ENCODE results near the gene TTC38. TPM values are rescaled to one million over a fixed set of nuclear protein-coding genes. Genes with fewer than 3 reads are reported as not detected.

TTC38 gene
- polyA plus RNA-seq, 1 donor from 2014 or later = 7.8 TPM

DNA sequence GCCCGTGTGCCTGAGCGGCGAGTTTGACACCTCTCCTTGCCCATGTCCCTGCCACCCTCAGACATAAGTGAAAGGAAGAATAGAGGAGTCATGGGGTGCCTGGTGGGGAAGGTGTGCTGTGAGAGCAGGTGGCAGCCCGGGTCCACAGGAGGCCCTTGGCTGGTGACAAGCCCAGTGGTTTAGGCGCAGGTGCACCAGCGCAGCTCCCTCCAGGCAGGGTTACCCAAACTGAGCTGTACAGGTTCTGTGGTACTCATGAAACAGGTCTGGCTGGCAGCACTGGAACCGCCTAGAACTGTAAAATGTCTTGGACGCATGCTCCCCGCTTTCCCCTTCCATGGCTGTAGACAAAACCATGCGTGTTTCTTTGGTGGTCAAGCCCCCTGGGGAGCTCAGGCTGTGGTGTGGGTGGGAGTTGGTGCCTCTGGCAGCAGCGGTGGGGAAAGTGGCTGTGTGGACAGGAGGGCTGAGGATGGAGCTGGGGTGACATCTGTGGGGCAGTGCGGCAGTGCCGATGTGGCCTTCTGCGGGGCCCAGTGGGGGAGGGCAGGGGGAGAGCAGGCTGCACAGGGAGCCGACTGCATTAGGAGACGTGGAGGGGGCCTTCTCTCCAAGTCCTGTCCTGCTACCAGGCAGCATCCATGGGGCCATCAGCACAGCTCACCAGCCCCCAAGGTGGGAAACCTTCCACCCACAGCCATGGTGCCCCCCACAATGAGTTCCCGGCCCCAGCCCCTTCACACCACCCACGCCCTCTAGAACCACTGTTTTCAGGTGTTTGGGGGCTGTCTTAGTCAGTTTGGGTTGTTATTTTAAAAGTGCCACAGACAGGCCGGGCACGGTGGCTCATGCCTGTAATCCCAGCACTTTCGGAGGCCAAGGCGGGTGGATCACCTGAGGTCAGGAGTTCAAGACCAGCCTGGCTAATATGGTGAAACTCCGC is 23.3 kb downstream of the TTC38 start:
- Mint-ChIP-seq H3K4me1 (peaks cover 21 to 53% (median 42%) of the 10 kb centered on the region in 3 donors), H3K4me3 (peak overlapping the region in 1 of 4 donors; percentile 45)

GRCh38 chr22:46292173-46292572 is 24.4 kb downstream of the TTC38 start:
- no peaks in the 10 kb centered on the region for H3K9me3 Mint-ChIP-seq
- peaks cover 9% of the 10 kb centered on the region for H3K36me3 Mint-ChIP-seq
- peaks cover 25 to 54% (median 41%) of the 10 kb centered on the region in 3 donors for H3K4me1 Mint-ChIP-seq
- H3K4me3 Mint-ChIP-seq = no peak overlapping the region
- no peaks in the 10 kb centered on the region for H3K27me3 Mint-ChIP-seq
- peak overlapping the region in 1 of 3 donors; percentile 73 for H3K27ac Mint-ChIP-seq

More for the DNA sequence above, 23.3 kb downstream of the TTC38 start:
- H3K27me3 Mint-ChIP-seq = no peaks in the 10 kb centered on the region
- no peak overlapping the region for H3K27ac Mint-ChIP-seq
- H3K36me3 Mint-ChIP-seq = peaks cover 5% of the 10 kb centered on the region
- H3K9me3 Mint-ChIP-seq = no peaks in the 10 kb centered on the region

DNA sequence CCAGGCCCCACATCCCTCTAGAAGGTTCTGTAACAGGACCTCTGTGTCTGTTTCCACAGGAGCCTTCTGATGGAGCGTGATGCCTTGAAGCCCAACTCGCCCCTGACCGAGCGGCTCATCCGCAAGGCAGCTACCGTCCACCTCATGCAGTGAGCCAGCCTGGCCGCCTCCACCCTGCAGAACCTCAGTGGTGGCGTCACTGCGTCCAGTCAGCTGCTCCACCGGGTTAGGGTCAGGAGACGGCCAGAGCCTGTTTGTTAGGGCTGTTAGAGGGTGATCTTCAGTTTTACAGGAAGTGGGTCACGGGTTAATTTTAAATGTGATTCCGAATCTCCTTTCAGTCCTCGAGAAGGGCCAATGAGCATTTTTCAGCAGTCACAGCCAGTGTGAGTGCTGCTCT is 24.9 kb downstream of the TTC38 start:
- Mint-ChIP-seq H3K27ac (peak overlapping the region; percentile 53 to 86 (median 73)), H3K9me3 (no peaks in the 10 kb centered on the region), H3K4me1 (peaks cover 19 to 52% (median 41%) of the 10 kb centered on the region in 3 donors), H3K4me3 (peak overlapping the region in 1 of 4 donors; percentile 19), H3K27me3 (peaks cover 2% of the 10 kb centered on the region), H3K36me3 (peaks cover 9% of the 10 kb centered on the region)

DNA sequence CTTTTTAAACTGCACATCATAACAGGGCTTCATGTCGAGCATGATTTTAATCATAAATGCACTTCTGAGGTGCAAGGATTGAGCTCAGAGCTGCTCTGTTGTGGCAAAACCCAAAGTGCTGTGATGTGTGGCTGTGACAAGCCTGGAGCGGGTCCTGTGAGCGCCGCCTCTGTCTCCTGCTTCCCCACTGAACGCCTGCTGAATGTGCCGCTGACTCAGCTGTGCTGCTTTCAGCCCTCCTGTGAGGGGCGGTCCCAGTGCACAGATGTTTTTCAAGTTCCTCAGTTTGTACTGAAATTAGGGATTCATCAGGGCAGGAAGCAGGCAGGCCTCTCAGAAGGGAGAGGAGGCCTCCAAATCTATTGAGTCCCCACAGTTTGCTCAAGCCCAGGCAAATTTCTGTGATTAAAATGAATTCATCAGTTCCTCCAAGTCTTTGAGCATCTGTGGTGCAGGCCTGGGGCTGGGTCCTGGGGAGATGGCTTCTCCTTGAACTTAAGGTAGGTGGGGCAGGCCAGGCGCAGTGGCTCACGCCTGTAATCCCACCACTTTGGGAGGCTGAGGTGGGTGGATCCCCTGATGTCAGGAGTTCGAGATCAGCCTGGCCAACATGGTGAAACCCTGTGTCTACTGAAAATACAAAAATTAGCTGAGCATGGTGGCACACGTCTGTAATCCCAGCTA is 25.9 kb downstream of the TTC38 start:
- Mint-ChIP-seq H3K4me3 (peak overlapping the region in 2 of 4 donors; percentile 27 to 62), H3K27me3 (peaks cover 2% of the 10 kb centered on the region)

DNA sequence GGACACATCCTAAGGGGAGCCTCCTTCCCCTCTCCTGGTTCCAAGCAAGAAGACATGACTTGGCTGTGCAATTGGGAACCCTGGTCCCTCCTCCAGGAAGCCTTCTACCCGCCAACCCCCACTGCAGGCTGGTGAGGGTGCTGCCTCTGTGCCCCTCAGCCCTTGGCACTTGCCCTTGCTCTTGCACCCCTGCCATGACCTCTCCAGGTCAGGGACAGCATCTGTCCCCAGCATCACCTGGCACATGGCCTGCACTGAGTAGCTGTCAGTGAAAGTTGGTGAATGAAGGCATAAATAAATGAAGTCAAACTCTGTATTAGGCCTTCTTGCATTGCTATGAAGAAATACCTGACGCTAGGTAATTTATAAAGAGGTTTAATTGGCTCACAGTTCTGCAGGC is 27.0 kb downstream of the TTC38 start:
- Mint-ChIP-seq H3K36me3 (peaks cover 9% of the 10 kb centered on the region), H3K27me3 (peaks cover 2% of the 10 kb centered on the region), H3K27ac (peak overlapping the region in 1 of 3 donors; percentile 88), H3K4me1 (peaks cover 11 to 42% (median 32%) of the 10 kb centered on the region in 3 donors), H3K4me3 (peak overlapping the region; percentile 36 to 82 (median 63)), H3K9me3 (no peaks in the 10 kb centered on the region)

More for the DNA sequence above, 25.9 kb downstream of the TTC38 start:
- H3K27ac Mint-ChIP-seq = peak overlapping the region in 1 of 3 donors; percentile 63
- no peaks in the 10 kb centered on the region for H3K9me3 Mint-ChIP-seq
- peaks cover 11 to 44% (median 32%) of the 10 kb centered on the region in 3 donors for H3K4me1 Mint-ChIP-seq
- H3K36me3 Mint-ChIP-seq = peaks cover 9% of the 10 kb centered on the region

DNA sequence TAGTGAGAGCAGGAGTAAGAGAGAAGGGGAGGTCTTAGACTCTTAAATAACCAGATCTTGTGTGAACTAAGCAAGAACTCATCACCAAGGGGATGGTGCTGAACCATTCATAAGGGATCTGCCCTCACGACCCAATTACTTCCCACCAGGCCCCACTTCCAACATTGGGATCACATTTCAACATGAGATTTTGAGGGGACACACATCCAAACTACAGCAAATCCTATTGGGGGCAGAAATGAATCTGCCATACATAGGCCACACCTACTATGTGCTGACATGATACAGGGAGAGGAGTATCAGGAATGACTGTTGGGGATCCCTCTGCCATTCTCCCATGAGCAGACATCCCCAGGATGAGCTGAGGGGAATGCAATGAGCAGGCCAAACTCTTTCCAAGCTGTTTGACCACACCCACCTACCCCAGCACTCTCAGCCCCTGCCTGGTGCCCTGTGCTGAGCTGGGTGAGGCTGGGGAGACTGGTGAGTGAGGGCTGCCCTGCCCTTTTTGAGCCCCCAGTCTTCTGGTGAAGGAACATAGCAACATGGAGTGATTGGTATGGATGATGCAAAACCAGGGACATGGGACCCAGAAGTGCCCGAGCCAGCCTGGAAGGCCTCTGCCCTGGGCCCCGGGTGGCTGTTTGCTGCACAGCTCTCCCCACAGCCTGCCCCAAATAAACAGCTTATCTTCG is 27.6 kb downstream of the TTC38 start:
- Mint-ChIP-seq H3K4me1 (peaks cover 11 to 40% (median 32%) of the 10 kb centered on the region in 3 donors), H3K4me3 (peak overlapping the region; percentile 50 to 96 (median 84)), H3K27me3 (peaks cover 2% of the 10 kb centered on the region), H3K27ac (peak overlapping the region; percentile 88 to 99 (median 98)), H3K36me3 (peaks cover 9% of the 10 kb centered on the region), H3K9me3 (no peaks in the 10 kb centered on the region)

GRCh38 chr22:46296257-46297150 is 28.7 kb downstream of the TTC38 start, which contains the start of gene GTSE1:
GTSE1 (plus strand) TSS chr22:46296870; CDS start chr22:46297401, 531 bp downstream.
- Mint-ChIP-seq H3K4me1 (peaks cover 11 to 38% (median 29%) of the 10 kb centered on the region in 3 donors), H3K9me3 (no peaks in the 10 kb centered on the region), H3K27ac (peak within 1 kb of the TSS; percentile 88 to 99 (median 98)), H3K36me3 (peaks cover 9% of the 10 kb centered on the region), H3K4me3 (peak within 1 kb of the TSS; percentile 82 to 99 (median 94)), H3K27me3 (peaks cover 2% of the 10 kb centered on the region)

- peak overlapping the region; percentile 81 to 91 (median 83) for H3K4me3 Mint-ChIP-seq
- H3K36me3 Mint-ChIP-seq = peaks cover 7% of the 10 kb centered on the region
- peaks cover 11 to 37% (median 28%) of the 10 kb centered on the region in 3 donors for H3K4me1 Mint-ChIP-seq
- peaks cover 2% of the 10 kb centered on the region for H3K27me3 Mint-ChIP-seq
- H3K27ac Mint-ChIP-seq = peak overlapping the region; percentile 79 to 88 (median 83)
- no peaks in the 10 kb centered on the region for H3K9me3 Mint-ChIP-seq
Measured at GRCh38 chr22:46297151-46297812, 29.5 kb downstream of the TTC38 start.

DNA sequence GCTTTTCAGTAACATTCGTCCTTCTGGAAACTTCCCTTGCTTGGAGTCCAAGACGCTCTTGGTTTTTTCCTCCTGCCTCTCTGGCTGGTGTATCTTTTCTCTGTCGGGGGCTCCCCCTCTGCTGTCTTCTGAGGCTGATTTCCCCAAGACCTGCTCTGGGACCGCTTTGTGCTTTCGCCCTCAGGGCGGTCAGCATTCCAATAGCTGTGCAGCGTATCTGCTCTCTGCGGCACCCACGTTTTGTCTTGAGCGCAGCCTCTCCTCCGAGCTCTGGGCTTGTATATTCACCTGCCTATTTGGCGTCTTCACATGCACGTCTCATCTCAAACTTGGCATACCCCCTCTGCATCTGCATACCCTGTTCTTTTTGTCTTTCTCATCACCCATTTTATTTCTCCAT is 31.3 kb downstream of the TTC38 start:
- peaks cover 11 to 23% (median 16%) of the 10 kb centered on the region in 3 donors for H3K4me1 Mint-ChIP-seq
- H3K4me3 Mint-ChIP-seq = peak overlapping the region in 2 of 4 donors; percentile 6 to 91
- H3K36me3 Mint-ChIP-seq = peaks cover 5% of the 10 kb centered on the region
- H3K27me3 Mint-ChIP-seq = peaks cover 2% of the 10 kb centered on the region
- H3K9me3 Mint-ChIP-seq = no peaks in the 10 kb centered on the region
- peak overlapping the region in 1 of 3 donors; percentile 71 for H3K27ac Mint-ChIP-seq

DNA sequence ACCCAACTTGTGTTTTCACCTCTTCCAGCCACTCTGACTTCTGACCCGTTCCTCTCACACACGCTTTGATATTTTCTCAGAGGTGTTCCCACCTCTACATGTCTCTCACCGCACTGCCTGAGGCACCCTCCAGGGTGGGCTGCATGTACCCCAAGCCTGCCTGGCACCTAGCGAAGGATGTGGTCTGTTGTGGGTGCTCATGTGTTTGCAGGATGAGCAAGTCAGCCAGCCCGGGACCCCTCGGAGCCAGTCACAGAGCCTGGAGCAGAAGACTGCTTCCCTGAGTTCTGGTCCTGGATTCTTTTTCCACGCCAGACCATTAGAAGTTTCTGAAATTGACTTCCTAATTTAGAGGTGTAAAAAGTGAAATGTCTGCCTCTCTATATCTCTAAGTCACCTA is 32.7 kb downstream of the TTC38 start:
- peak overlapping the region in 2 of 3 donors; percentile 67 to 93 for H3K27ac Mint-ChIP-seq
- peaks cover 5% of the 10 kb centered on the region for H3K36me3 Mint-ChIP-seq
- peaks cover 5 to 16% (median 11%) of the 10 kb centered on the region in 3 donors for H3K4me1 Mint-ChIP-seq
- peaks cover 2% of the 10 kb centered on the region for H3K27me3 Mint-ChIP-seq
- peak overlapping the region in 1 of 4 donors; percentile 20 for H3K4me3 Mint-ChIP-seq
- no peaks in the 10 kb centered on the region for H3K9me3 Mint-ChIP-seq

GRCh38 chr22:46303347-46303965 is 35.6 kb downstream of the TTC38 start:
- no peaks in the 10 kb centered on the region for H3K36me3 Mint-ChIP-seq
- no peak overlapping the region for H3K27ac Mint-ChIP-seq
- no peaks in the 10 kb centered on the region for H3K9me3 Mint-ChIP-seq
- H3K27me3 Mint-ChIP-seq = no peaks in the 10 kb centered on the region
- H3K4me3 Mint-ChIP-seq = peak overlapping the region in 1 of 4 donors; percentile 7
- H3K4me1 Mint-ChIP-seq = peaks cover 0 to 2% (median 1%) of the 10 kb centered on the region in 3 donors

DNA sequence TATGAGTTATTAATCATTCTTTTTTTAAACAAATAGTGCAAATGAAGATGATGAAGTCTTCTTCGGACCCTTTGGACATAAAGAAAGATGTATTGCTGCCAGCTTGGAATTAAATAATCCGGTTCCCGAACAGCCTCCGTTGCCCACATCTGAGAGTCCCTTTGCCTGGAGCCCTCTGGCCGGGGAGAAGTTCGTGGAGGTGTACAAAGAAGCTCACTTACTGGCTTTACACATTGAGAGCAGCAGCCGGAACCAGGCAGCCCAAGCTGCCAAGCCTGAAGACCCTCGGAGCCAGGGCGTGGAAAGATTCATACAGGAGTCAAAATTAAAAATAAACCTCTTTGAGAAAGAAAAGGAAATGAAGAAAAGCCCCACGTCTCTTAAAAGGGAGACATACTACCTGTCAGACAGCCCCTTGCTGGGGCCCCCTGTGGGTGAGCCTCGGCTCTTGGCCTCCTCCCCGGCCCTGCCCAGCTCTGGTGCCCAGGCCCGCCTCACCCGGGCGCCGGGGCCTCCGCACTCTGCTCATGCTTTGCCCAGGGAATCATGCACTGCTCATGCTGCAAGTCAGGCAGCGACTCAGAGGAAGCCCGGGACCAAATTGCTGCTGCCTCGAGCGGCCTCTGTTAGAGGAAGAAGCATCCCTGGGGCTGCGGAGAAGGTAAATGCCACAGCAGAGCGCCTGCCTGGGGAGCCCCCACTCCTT is 40.6 kb downstream of the TTC38 start:
- H3K27me3 Mint-ChIP-seq = no peaks in the 10 kb centered on the region
- H3K27ac Mint-ChIP-seq = no peak overlapping the region
- H3K36me3 Mint-ChIP-seq = peaks cover 3% of the 10 kb centered on the region
- no peaks in the 10 kb centered on the region for H3K9me3 Mint-ChIP-seq
- no peak overlapping the region for H3K4me3 Mint-ChIP-seq
- peaks cover 0 to 5% (median 0%) of the 10 kb centered on the region in 3 donors for H3K4me1 Mint-ChIP-seq
